Right atrium auricular region (tissue), 2 donors: ENCODE measurements around the gene ROM1. TPM values are rescaled to one million over a fixed set of nuclear protein-coding genes. Genes with fewer than 3 reads are reported as not detected.

ENCODE experiments used
- DNase-seq: peaks from one replicate; pipeline ENCODE4 v3.0.0-alpha.2; 2019; ENCODE audit warnings: low spot score
- H3K27ac ChIP-seq, 2 donors: fragments of 200-600 bp; sonication (generic); 1 replicate in 1 of 2; 2 replicates in 1 of 2; pipeline ENCODE4 v1.5.1; 2016 to 2019
- H3K27me3 ChIP-seq, 2 donors: fragments of 200-600 bp; sonication (generic); one replicate each; pipeline versions ENCODE4 v1.5.1 to v1.6.0; 2017 to 2019
- H3K36me3 ChIP-seq: fragments of 200-600 bp; sonication (generic); one replicate; pipeline ENCODE4 v1.5.1; 2016
- H3K4me1 ChIP-seq, 2 donors: fragments of 200-600 bp; sonication (generic); one replicate each; pipeline versions ENCODE4 v1.5.1 to v1.6.0; 2017 to 2019
- H3K4me3 ChIP-seq, 2 donors: fragments of 200-600 bp; sonication (generic); 1 replicate in 1 of 2; 2 replicates in 1 of 2; pipeline ENCODE4 v1.5.1; 2017 to 2019; ENCODE audit warnings: mild to moderate bottlenecking in 1 of 2, moderate library complexity in 1 of 2
- H3K9me3 ChIP-seq, 2 donors: fragments of 200-600 bp; sonication (generic); one replicate each; pipeline ENCODE4 v1.5.1; 2019
- total RNA-seq, 2 donors: library from RNA; depleted of rRNA; stranded (reverse); fragments of >200 nt; gene quantifications; one replicate each; pipeline ENCODE4 v1.1.0, GENCODE V29; 2016
- TF ChIP-seq, protein P1 (sequence below), 2 donors: fragments of 200-600 bp; sonication (generic); IDR thresholded peaks; one replicate each; pipeline ENCODE4 v1.5.1; 2019; ENCODE audit warnings: antibody characterized with exemption in 2 of 2

ROM1 gene
- total RNA-seq, 2 donors from 2014 or later = 3.2 to 5.3 TPM

DNA sequence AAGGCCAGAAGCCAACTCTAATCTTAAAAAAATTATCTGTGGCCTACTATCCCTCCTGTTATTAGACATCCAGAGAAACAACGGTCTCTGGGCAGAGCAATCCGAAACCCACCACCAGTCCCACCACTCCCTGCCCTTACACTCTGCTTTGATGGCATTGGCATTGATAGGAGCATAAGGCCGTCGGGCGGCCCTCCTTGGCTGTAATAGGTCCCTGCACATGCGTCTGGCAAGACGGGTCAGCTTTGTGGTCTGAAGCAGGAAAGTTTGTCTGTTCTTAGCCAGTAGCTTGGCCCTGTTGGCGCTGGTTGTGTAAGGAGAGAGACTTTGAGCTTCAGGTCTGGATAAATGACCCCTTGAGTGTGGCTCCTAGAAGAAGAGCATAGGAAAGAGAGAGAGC is 17.9 kb upstream of the ROM1 start:
- DNase-seq = no peak
- TF ChIP-seq, protein P1, sequence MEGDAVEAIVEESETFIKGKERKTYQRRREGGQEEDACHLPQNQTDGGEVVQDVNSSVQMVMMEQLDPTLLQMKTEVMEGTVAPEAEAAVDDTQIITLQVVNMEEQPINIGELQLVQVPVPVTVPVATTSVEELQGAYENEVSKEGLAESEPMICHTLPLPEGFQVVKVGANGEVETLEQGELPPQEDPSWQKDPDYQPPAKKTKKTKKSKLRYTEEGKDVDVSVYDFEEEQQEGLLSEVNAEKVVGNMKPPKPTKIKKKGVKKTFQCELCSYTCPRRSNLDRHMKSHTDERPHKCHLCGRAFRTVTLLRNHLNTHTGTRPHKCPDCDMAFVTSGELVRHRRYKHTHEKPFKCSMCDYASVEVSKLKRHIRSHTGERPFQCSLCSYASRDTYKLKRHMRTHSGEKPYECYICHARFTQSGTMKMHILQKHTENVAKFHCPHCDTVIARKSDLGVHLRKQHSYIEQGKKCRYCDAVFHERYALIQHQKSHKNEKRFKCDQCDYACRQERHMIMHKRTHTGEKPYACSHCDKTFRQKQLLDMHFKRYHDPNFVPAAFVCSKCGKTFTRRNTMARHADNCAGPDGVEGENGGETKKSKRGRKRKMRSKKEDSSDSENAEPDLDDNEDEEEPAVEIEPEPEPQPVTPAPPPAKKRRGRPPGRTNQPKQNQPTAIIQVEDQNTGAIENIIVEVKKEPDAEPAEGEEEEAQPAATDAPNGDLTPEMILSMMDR (IDR thresholded peaks at IDR 0.05) = no peak
- Histone ChIP-seq H3K4me1 (peaks cover 0 to 40% of the 10 kb centered on the region in 2 donors), H3K4me3 (no peak overlapping the region), H3K36me3 (peaks cover 54% of the 10 kb centered on the region), H3K27ac (no peak overlapping the region), H3K27me3 (no peaks in the 10 kb centered on the region), H3K9me3 (no peaks in the 10 kb centered on the region)

DNA sequence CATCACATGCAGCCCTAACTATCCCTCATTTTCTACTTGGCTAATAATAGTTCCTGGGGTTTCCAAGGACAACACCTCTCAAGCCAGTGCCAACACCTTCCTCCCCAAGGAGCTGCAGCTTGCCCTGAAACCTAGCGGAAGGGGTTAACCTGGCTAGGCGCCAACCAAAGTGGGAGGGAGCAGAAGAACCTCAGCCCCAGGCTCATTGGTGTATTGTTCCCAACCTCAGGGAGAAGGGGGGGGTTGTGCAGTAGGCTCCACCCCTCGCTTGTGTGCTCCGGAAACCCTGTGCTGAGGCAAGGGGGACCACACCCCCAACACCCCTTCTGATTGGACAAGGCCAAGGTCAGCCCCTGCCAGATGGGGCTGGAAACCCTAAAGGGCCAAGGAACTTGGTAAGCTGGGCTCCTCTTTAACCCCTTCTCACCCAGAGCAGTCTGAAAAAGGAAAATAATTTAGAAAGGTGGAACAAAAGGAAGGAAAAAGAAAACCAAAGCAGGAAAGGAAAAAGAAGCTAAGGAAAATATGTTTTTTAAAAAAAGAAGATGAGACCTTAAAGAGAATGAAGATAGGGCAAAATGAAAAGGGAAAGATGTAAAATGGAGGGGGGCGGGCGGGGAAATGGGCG is 13.9 kb upstream of the ROM1 start:
- peak overlapping the region; percentile 51 to 95 for H3K27ac ChIP-seq

DNA sequence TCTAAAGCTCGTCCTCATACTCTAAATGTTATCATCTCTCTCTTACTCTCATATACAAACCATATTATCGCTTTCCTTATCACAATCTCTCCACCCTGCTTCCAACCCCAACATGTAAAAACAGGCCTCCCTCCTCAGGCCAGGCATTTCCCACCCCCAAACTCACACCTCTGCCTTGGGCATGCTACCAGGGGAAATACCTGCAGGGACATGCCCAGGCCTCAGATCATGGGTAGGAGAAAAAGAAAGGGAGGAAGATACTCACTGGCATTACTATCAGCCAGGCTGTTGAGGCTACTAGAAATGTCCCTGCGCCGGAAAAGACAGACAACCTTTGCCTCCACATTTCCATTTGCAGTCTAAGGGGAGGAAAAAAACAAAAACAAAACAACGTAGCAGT is 13.2 kb upstream of the ROM1 start:
- peaks cover 39% of the 10 kb centered on the region for H3K36me3 ChIP-seq
- no peaks in the 10 kb centered on the region for H3K27me3 ChIP-seq
- peak overlapping the region; percentile 51 to 95 for H3K27ac ChIP-seq
- H3K4me3 ChIP-seq = peak overlapping the region; percentile 93 to 98
- DNase-seq = no peak
- TF ChIP-seq, protein P1 (IDR thresholded peaks at IDR 0.05) = no peak
- peaks cover 0 to 44% of the 10 kb centered on the region in 2 donors for H3K4me1 ChIP-seq
- H3K9me3 ChIP-seq = no peaks in the 10 kb centered on the region

More for the DNA sequence above, 13.9 kb upstream of the ROM1 start:
- H3K36me3 ChIP-seq = peaks cover 47% of the 10 kb centered on the region
- no peaks in the 10 kb centered on the region for H3K27me3 ChIP-seq
- H3K4me1 ChIP-seq = peaks cover 0 to 44% of the 10 kb centered on the region in 2 donors
- TF ChIP-seq, protein P1 (IDR thresholded peaks at IDR 0.05) = no peak
- DNase-seq = peak; percentile 97
- H3K9me3 ChIP-seq = no peaks in the 10 kb centered on the region
- peak overlapping the region in 1 of 2 donors; percentile 93 for H3K4me3 ChIP-seq

DNA sequence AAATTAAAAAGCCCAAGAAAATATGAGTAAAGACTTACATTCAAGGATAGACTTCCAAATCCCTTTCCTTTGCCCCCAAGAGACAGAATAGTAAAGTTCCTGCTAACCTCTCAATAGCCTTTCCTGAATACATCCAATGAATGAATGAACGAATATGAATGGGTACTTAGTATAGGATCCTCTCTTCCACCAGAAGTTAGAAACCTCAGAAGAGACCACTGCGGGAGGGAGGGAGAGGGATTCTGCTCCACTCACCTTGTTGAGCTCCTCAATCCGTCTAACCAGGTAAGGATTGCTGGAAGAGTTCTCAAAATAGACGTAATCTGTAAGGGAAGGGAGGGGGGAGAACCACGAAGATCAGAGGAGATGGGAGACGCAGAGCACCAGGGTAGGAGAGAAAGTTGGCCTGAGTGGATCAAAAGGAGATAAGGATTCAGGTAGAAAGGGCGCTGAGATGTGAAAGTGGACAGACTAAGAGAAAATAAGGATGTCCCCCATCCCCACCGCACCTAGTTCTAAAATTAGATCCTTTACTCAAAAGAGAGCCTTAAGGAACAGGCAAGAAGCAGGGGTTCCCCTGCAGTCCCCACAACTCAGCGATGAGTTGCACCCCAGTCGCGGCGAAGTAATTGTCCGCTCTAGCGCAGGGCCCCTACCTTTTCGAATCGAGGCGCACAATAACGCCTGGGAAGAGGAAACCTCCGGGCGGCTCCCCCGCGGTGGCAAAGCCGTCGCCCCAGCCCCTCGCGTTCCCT is 12.5 kb upstream of the ROM1 start:
- Histone ChIP-seq H3K36me3 (peaks cover 38% of the 10 kb centered on the region), H3K27me3 (no peaks in the 10 kb centered on the region), H3K4me3 (peak overlapping the region; percentile 93 to 98), H3K27ac (peak overlapping the region; percentile 95 to 96), H3K9me3 (no peaks in the 10 kb centered on the region), H3K4me1 (peaks cover 0 to 44% of the 10 kb centered on the region in 2 donors)
- TF ChIP-seq, protein P1 (IDR thresholded peaks at IDR 0.05) = no peak
- DNase-seq = no peak

DNA sequence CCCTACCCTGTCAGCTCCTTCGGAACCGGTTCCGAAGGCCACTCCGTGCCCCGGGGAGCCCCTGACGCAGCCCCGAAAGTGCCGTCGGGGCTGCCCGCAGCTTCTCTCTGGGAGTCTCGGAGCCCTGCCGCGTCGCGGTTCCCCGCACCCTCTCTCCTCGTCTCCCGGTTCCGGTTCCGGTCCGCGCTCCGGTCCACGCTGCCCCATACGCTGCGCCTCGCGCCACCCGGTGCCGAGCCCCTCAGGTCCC is 12.0 kb upstream of the ROM1 start:
- Histone ChIP-seq H3K9me3 (no peaks in the 10 kb centered on the region), H3K27me3 (no peaks in the 10 kb centered on the region), H3K4me3 (peak overlapping the region; percentile 93 to 98), H3K36me3 (peaks cover 38% of the 10 kb centered on the region), H3K4me1 (peaks cover 0 to 44% of the 10 kb centered on the region in 2 donors), H3K27ac (peak overlapping the region; percentile 95 to 96)
- TF ChIP-seq, protein P1 (IDR thresholded peaks at IDR 0.05) = no peak
- DNase-seq = no peak
